H1 (cell line): ENCODE data around the gene SFTPB. TPM values are rescaled to one million over a fixed set of nuclear protein-coding genes. Genes with fewer than 3 reads are reported as not detected.

ENCODE experiments used
- CTCF ChIA-PET: fragments of 300-600 bp; sonication (Branson Sonifier 250); formaldehyde crosslinking; loops from one replicate; lab custom pipeline; 2021; ENCODE audit not compliant: partially characterized antibody; lab: Charles Lee
- POLR2A ChIA-PET: fragments of 300-600 bp; sonication (Branson Sonifier 250); formaldehyde crosslinking; loops from one replicate; lab custom pipeline; 2021; ENCODE audit warnings: inconsistent platforms; ENCODE audit not compliant: partially characterized antibody; lab: Charles Lee
- DNase-seq, 2 experiments: peaks; one replicate each; pipeline versions ENCODE4 v3.0.0 to v3.0.0-alpha.2; 2010 to 2022; ENCODE audit warnings: low spot score in 2 of 2, low read depth in 1 of 2, mixed read lengths in 1 of 2
- FAIRE-seq: peaks from 2 replicates; lab custom pipeline; 2011; peaks lifted over from hg19 to GRCh38; lab: Jason Lieb, UNC
- H2AFZ ChIP-seq: 2 replicates; pipeline ENCODE4 v1.8.1; 2012; ENCODE audit warnings: low read length, inconsistent platforms
- H2AK5ac ChIP-seq: 2 replicates; pipeline ENCODE4 v1.6.1; 2013; ENCODE audit warnings: low read depth, low read length
- H2BK120ac ChIP-seq: replicated peaks from 2 replicates; pipeline ENCODE3; 2013; ENCODE audit warnings: low read depth, low read length, inconsistent platforms
- H2BK12ac ChIP-seq: 2 replicates; pipeline ENCODE4 v1.6.1; 2013; ENCODE audit warnings: low read depth, low read length
- H2BK15ac ChIP-seq: 2 replicates; pipeline ENCODE4 v1.6.1; 2013; ENCODE audit warnings: low read length
- H2BK20ac ChIP-seq: 2 replicates; pipeline ENCODE4 v1.6.1; 2013; ENCODE audit warnings: low read length
- H2BK5ac ChIP-seq: 2 replicates; pipeline ENCODE4 v1.6.1; 2013; ENCODE audit warnings: low read depth, low read length
- H3K14ac ChIP-seq: 2 replicates; pipeline ENCODE4 v1.6.1; 2013; ENCODE audit warnings: inconsistent platforms; ENCODE audit not compliant: insufficient read length
- H3K18ac ChIP-seq: 2 replicates; pipeline ENCODE4 v1.6.1; 2013; ENCODE audit warnings: low read length; ENCODE audit errors: extremely low read depth
- H3K23ac ChIP-seq: 2 replicates; pipeline ENCODE4 v1.6.1; 2013; ENCODE audit warnings: inconsistent platforms; ENCODE audit not compliant: insufficient read length
- H3K23me2 ChIP-seq: 2 replicates; pipeline ENCODE4 v1.6.1; 2013; ENCODE audit warnings: low read depth, low read length
- H3K27ac ChIP-seq: 2 replicates; pipeline ENCODE4 v1.6.1; 2011; ENCODE audit warnings: low read depth, low read length, inconsistent platforms
- H3K27me3 ChIP-seq, 4 experiments: replicated peaks in 1 of 4; 1 replicate in 1 of 4; 2 replicates in 3 of 4; pipeline versions ENCODE4 v1.6.1 to v1.8.1; 2011 to 2013; ENCODE audit warnings: low read length in 3 of 4, mild to moderate bottlenecking in 3 of 4, inconsistent platforms in 2 of 4, mixed read lengths in 2 of 4, moderate library complexity in 1 of 4; ENCODE audit not compliant: control insufficient read depth in 3 of 4, insufficient read depth in 3 of 4; ENCODE audit errors: extremely low read depth in 1 of 4
- H3K36me3 ChIP-seq, 4 experiments: 2 replicates each; pipeline versions ENCODE4 v1.6.1 to v1.8.1; 2011 to 2013; ENCODE audit warnings: mild to moderate bottlenecking in 4 of 4, low read length in 3 of 4, moderate library complexity in 2 of 4, control low read depth in 1 of 4, inconsistent platforms in 1 of 4; ENCODE audit not compliant: insufficient read depth in 4 of 4, control insufficient read depth in 2 of 4
- H3K4ac ChIP-seq: replicated peaks from 2 replicates; pipeline ENCODE3; 2013; ENCODE audit warnings: low read length, low read depth, mixed read lengths, inconsistent platforms; ENCODE audit not compliant: insufficient read length
- H3K4me1 ChIP-seq, 4 experiments: replicated peaks in 1 of 4; 1 replicate in 1 of 4; 2 replicates in 3 of 4; pipeline versions ENCODE4 v1.6.1 to v1.8.1; 2011 to 2013; ENCODE audit warnings: low read length in 3 of 4, inconsistent platforms in 2 of 4, mixed read lengths in 1 of 4; ENCODE audit not compliant: insufficient read depth in 4 of 4, control insufficient read depth in 3 of 4
- H3K4me2 ChIP-seq, 2 experiments: 2 replicates each; pipeline versions ENCODE4 v1.6.1 to v1.8.1; 2011 to 2013; ENCODE audit warnings: low read depth in 2 of 2, low read length in 2 of 2, control low read depth in 1 of 2, inconsistent platforms in 1 of 2, mild to moderate bottlenecking in 1 of 2; ENCODE audit not compliant: insufficient read depth in 1 of 2
- H3K4me3 ChIP-seq, 4 experiments: fragments of 200-600, 300-600 bp in 1 of 4; sonication (generic), shearing (Covaris generic), sonication (Bioruptor Twin) in 1 of 4; 2 replicates each; pipeline versions ENCODE4 v1.5.1 to v1.8.1; 2011 to 2016; ENCODE audit warnings: low read length in 4 of 4, low read depth in 3 of 4, control low read depth in 2 of 4, inconsistent platforms in 2 of 4, mild to moderate bottlenecking in 2 of 4, mixed read lengths in 1 of 4, moderate library complexity in 1 of 4; ENCODE audit not compliant: insufficient read depth in 2 of 4; ENCODE audit errors: extremely low read depth in 1 of 4
- H3K56ac ChIP-seq: replicated peaks from 2 replicates; pipeline ENCODE3; 2013; ENCODE audit warnings: low read depth, mild to moderate bottlenecking, mixed read lengths, low read length, inconsistent platforms; ENCODE audit not compliant: insufficient read length
- H3K79me1 ChIP-seq: 2 replicates; pipeline ENCODE4 v1.6.1; 2013; ENCODE audit warnings: low read depth, low read length, control low read depth
- H3K79me2 ChIP-seq, 2 experiments: 2 replicates each; pipeline versions ENCODE4 v1.6.1 to v1.8.1; 2012 to 2013; ENCODE audit warnings: low read length in 2 of 2, mild to moderate bottlenecking in 2 of 2, inconsistent platforms in 1 of 2; ENCODE audit not compliant: insufficient read depth in 2 of 2, control insufficient read depth in 1 of 2
- H3K9ac ChIP-seq, 4 experiments: replicated peaks in 1 of 4; 1 replicate in 1 of 4; 2 replicates in 3 of 4; pipeline versions ENCODE4 v1.6.1 to v1.8.1; 2011 to 2013; ENCODE audit warnings: low read depth in 3 of 4, low read length in 3 of 4, control low read depth in 2 of 4, mild to moderate bottlenecking in 2 of 4, moderate library complexity in 2 of 4, inconsistent platforms in 1 of 4; ENCODE audit errors: extremely low read depth in 1 of 4
- H3K9me3 ChIP-seq, 2 experiments: 2 replicates each; pipeline versions ENCODE4 v1.6.1 to v1.8.1; 2012 to 2013; ENCODE audit warnings: mild to moderate bottlenecking in 2 of 2, moderate library complexity in 2 of 2, control low read depth in 1 of 2, inconsistent platforms in 1 of 2, low read depth in 1 of 2, low read length in 1 of 2, mixed read lengths in 1 of 2; ENCODE audit not compliant: insufficient read depth in 2 of 2
- H4K20me1 ChIP-seq, 2 experiments: replicated peaks in 1 of 2; 2 replicates each; pipeline versions ENCODE3 to v1.8.1; 2011 to 2013; ENCODE audit warnings: inconsistent platforms in 2 of 2, low read length in 2 of 2, mild to moderate bottlenecking in 1 of 2; ENCODE audit not compliant: insufficient read depth in 2 of 2, control insufficient read depth in 1 of 2
- H4K5ac ChIP-seq: 2 replicates; pipeline ENCODE4 v1.6.1; 2013; ENCODE audit warnings: low read length, low read depth, mixed read lengths, inconsistent platforms; ENCODE audit not compliant: insufficient read length
- H4K8ac ChIP-seq: 2 replicates; pipeline ENCODE4 v1.8.0; 2013; ENCODE audit warnings: mild to moderate bottlenecking, moderate library complexity, low read length, inconsistent platforms; ENCODE audit not compliant: insufficient read depth; ENCODE audit errors: extremely low read depth
- H4K91ac ChIP-seq: replicated peaks from 2 replicates; pipeline ENCODE3; 2013; ENCODE audit warnings: low read length, mixed read lengths, inconsistent platforms; ENCODE audit not compliant: insufficient read length
- WGBS, 2 experiments: shearing (Covaris generic) in 1 of 2; methylation state at CpG; one replicate each; pipeline versions ENCODE4 v1.1.6 to v1.1.7; 2013 to 2015; ENCODE audit warnings: low lambda C conversion rate in 2 of 2, mixed read lengths in 2 of 2, inconsistent platforms in 1 of 2, low coverage in 1 of 2, missing lambda C conversion rate in 1 of 2; ENCODE audit not compliant: insufficient replicate concordance in 2 of 2, insufficient coverage in 1 of 2, insufficient read length in 1 of 2; ENCODE audit errors: extremely low coverage in 1 of 2, missing lambda C conversion rate in 1 of 2; 5-methylcytosine and 5-hydroxymethylcytosine counted together
- polyA plus RNA-seq, 7 experiments: library from polyadenylated mRNA; depleted of rRNA in 3 of 7; stranded (reverse) in 5 of 7; unstranded in 2 of 7; fragments of >200 nt in 5 of 7; fragments of 200-250 nt in 2 of 7; gene quantifications; 1 replicate in 5 of 7; 2 replicates in 1 of 7; 4 replicates in 1 of 7; pipeline versions ENCODE4 v1.2.1 to v1.2.3, GENCODE V29; 2011 to 2013; ENCODE audit warnings: missing spikeins in 2 of 7, mixed read lengths in 2 of 7
- total RNA-seq: library from RNA; stranded (reverse); fragmentation: NEBNext Ultra II Directional; extraction: Animal tissue kit (Norgen Biotek cat#: 25700); gene quantifications from 2 replicates; pipeline ENCODE4 v1.2.1, GENCODE V29; 2021

The SFTPB gene
- total and polyA plus RNA-seq, 2 of the 8 experiments (the other 6 are each of a cell fraction or from before 2014, with no cell fraction given), result not detected

- H2BK12ac ChIP-seq, result no peak overlapping the region
- FAIRE-seq (no peak), DNase-seq (no peak)
- no peak overlapping the region for H4K5ac ChIP-seq
- H3K23ac ChIP-seq, result no peak overlapping the region
- H3K23me2 ChIP-seq, result no peaks in the 10 kb centered on the region
- no peak overlapping the region for H4K91ac ChIP-seq
- no peak overlapping the region for H3K4ac ChIP-seq
- no peak overlapping the region for H3K18ac ChIP-seq
- peaks cover 0 to 7% of the 10 kb centered on the region in 2 experiments for H4K20me1 ChIP-seq
- no peak overlapping the region for H3K27ac ChIP-seq
- H3K79me1 ChIP-seq, result 0 out of 2 replicates have a peak, but pooled peaks cover 3% of the 10 kb centered on the region
- H3K79me2 ChIP-seq, result no peaks in the 10 kb centered on the region; a peak in 1 of 4 replicates
- H2AFZ ChIP-seq, result no peak overlapping the region
- no peak overlapping the region for H3K14ac ChIP-seq
- no peak overlapping the region for H2AK5ac ChIP-seq
- peaks cover 24 to 85% (median 59%) of the 10 kb centered on the region in 4 experiments for H3K36me3 ChIP-seq
- H2BK20ac ChIP-seq, result no peak overlapping the region
- H2BK15ac ChIP-seq, result no peak overlapping the region
- H4K8ac ChIP-seq, result no peak overlapping the region
- no peak overlapping the region for H2BK120ac ChIP-seq
- H2BK5ac ChIP-seq, result no peak overlapping the region
- H3K27me3 ChIP-seq, result no peaks in the 10 kb centered on the region
- ChIA-PET CTCF (interaction anchor here (0.6 to 4.5 kb wide), 4 partner anchors 8 to 222 kb away, joined by 3 to 34 read pairs (median 4); no protein-coding TSS in a partner anchor), POLR2A (interaction anchor here (1.2 to 2.0 kb wide), 3 partner anchors 8 to 24 kb away, joined by 4 to 9 read pairs (median 8); no protein-coding TSS in a partner anchor)
- WGBS, 2 experiments, result 85% methylated on average over 2 of the region's 2 CpGs; no CpG with 5 or more reads in 1 of the 2 experiments
- no peaks in the 10 kb centered on the region for H3K4me1 ChIP-seq
- H3K4me2 ChIP-seq, result no peak overlapping the region
- no peak overlapping the region for H3K56ac ChIP-seq
- no peak overlapping the region for H3K4me3 ChIP-seq
- H3K9ac ChIP-seq, result no peak overlapping the region
- H3K9me3 ChIP-seq, result no peaks in the 10 kb centered on the region
Observed at GRCh38 chr2:85628658-85629057, 39.3 kb downstream of the SFTPB start.
